Upper lobe of right lung (tissue), 1 donor: ENCODE results near the gene GOLGA3. TPM values are rescaled to one million over a fixed set of nuclear protein-coding genes. Genes with fewer than 3 reads are reported as not detected.

ENCODE experiments used
- ATAC-seq: fragments of 200-7000 bp; cut with Tn5 transposase; one replicate; pipeline ENCODE4 v1.9.1; 2020; ENCODE audit warnings: mild to moderate bottlenecking, moderate library complexity
- DNase-seq: peaks from one replicate; pipeline ENCODE4 v3.0.0-alpha.2; 2020
- H3K27ac ChIP-seq: fragments of 200-600 bp; one replicate; pipeline ENCODE4 v1.8.0; 2022
- H3K27me3 ChIP-seq: fragments of 200-600 bp; one replicate; pipeline ENCODE4 v1.8.0; 2022; ENCODE audit warnings: mild to moderate bottlenecking
- H3K36me3 ChIP-seq: fragments of 200-600 bp; one replicate; pipeline ENCODE4 v1.8.0; 2022
- H3K4me1 ChIP-seq: fragments of 200-600 bp; one replicate; pipeline ENCODE4 v1.8.0; 2022
- H3K4me3 ChIP-seq: fragments of 200-600 bp; one replicate; pipeline ENCODE4 v1.8.0; 2022; ENCODE audit warnings: mild to moderate bottlenecking
- H3K9me3 ChIP-seq: fragments of 200-600 bp; one replicate; pipeline ENCODE4 v1.8.0; 2022
- CTCF ChIP-seq: fragments of 200-600 bp; IDR thresholded peaks from one replicate; pipeline ENCODE4 v1.8.0; 2022; ENCODE audit warnings: antibody characterized with exemption
- intact Hi-C: fragments of 100-400 bp; cut with DNase I; formaldehyde crosslinking; loops from one replicate; pipeline ENCODE4 v1.11.0; 2022
- total RNA-seq: library from RNA; stranded (reverse); fragmentation: NEBNext Ultra II Directional; extraction: Animal tissue kit (Norgen Biotek cat#: 25700); gene quantifications from one replicate; pipeline ENCODE4 v1.2.1, GENCODE V29; 2021
- donor health status: DM: no; HTN: yes; CAD: no; lungs with severe emphysema.

Gene GOLGA3
- total RNA-seq, 1 donor from 2014 or later, result 65.3 TPM

GRCh38 chr12:132825861-132826260 lies 2.8 kb downstream of the GOLGA3 start:
- DNase-seq (no peak), ATAC-seq (no peak)
- no peaks in the 10 kb centered on the region for H3K27me3 ChIP-seq
- H3K36me3 ChIP-seq, result peaks cover 39% of the 10 kb centered on the region
- H3K27ac ChIP-seq, result no peak overlapping the region
- H3K9me3 ChIP-seq, result no peaks in the 10 kb centered on the region
- no peak overlapping the region for H3K4me3 ChIP-seq
- peaks cover 20% of the 10 kb centered on the region for H3K4me1 ChIP-seq
- TF ChIP-seq CTCF, result no peak
- intact Hi-C loops, result no loop called here

- no peak overlapping the region for H3K27ac ChIP-seq
- no peak overlapping the region for H3K4me3 ChIP-seq
- TF ChIP-seq CTCF, result no peak
- intact Hi-C loops, result no loop called here
- no peaks in the 10 kb centered on the region for H3K27me3 ChIP-seq
- peaks cover 47% of the 10 kb centered on the region for H3K36me3 ChIP-seq
- ATAC-seq (no peak), DNase-seq (no peak)
- H3K4me1 ChIP-seq, result peaks cover 20% of the 10 kb centered on the region
- H3K9me3 ChIP-seq, result no peaks in the 10 kb centered on the region
Observed at GRCh38 chr12:132825089-132825488, 3.6 kb downstream of the GOLGA3 start.

GRCh38 chr12:132824053-132824452 lies 4.6 kb downstream of the GOLGA3 start:
- H3K36me3 ChIP-seq, result peaks cover 57% of the 10 kb centered on the region
- H3K4me1 ChIP-seq, result peaks cover 16% of the 10 kb centered on the region
- intact Hi-C loops, result no loop called here
- H3K27ac ChIP-seq, result no peak overlapping the region
- no peaks in the 10 kb centered on the region for H3K27me3 ChIP-seq
- ATAC-seq, result no peak
- no peak for TF ChIP-seq CTCF
- no peak for DNase-seq
- no peak overlapping the region for H3K4me3 ChIP-seq
- no peaks in the 10 kb centered on the region for H3K9me3 ChIP-seq

GRCh38 chr12:132818562-132818961 lies 10.1 kb downstream of the GOLGA3 start:
- no peak for DNase-seq
- ATAC-seq, result no peak
- no peak overlapping the region for H3K27ac ChIP-seq
- no peaks in the 10 kb centered on the region for H3K27me3 ChIP-seq
- intact Hi-C loops, result no loop called here
- peaks cover 73% of the 10 kb centered on the region for H3K36me3 ChIP-seq
- no peak for TF ChIP-seq CTCF
- H3K4me1 ChIP-seq, result no peaks in the 10 kb centered on the region
- H3K4me3 ChIP-seq, result no peak overlapping the region
- H3K9me3 ChIP-seq, result no peaks in the 10 kb centered on the region

- DNase-seq (no peak), ATAC-seq (no peak)
- Histone ChIP-seq H3K4me3 (no peak overlapping the region), H3K27ac (no peak overlapping the region), H3K9me3 (no peaks in the 10 kb centered on the region), H3K4me1 (no peaks in the 10 kb centered on the region), H3K27me3 (no peaks in the 10 kb centered on the region), H3K36me3 (peaks cover 83% of the 10 kb centered on the region)
- intact Hi-C loops, result no loop called here
- TF ChIP-seq CTCF, result no peak
Observed at GRCh38 chr12:132814232-132814631, 14.4 kb downstream of the GOLGA3 start.

GRCh38 chr12:132813443-132813842 lies 15.2 kb downstream of the GOLGA3 start:
- Histone ChIP-seq H3K36me3 (peaks cover 83% of the 10 kb centered on the region), H3K9me3 (no peaks in the 10 kb centered on the region), H3K4me1 (no peaks in the 10 kb centered on the region), H3K27ac (no peak overlapping the region), H3K27me3 (no peaks in the 10 kb centered on the region), H3K4me3 (no peak overlapping the region)
- intact Hi-C loops, result no loop called here
- DNase-seq (no peak), ATAC-seq (no peak)
- no peak for TF ChIP-seq CTCF
